ENCODE results near the gene DOCK9.

DNA sequence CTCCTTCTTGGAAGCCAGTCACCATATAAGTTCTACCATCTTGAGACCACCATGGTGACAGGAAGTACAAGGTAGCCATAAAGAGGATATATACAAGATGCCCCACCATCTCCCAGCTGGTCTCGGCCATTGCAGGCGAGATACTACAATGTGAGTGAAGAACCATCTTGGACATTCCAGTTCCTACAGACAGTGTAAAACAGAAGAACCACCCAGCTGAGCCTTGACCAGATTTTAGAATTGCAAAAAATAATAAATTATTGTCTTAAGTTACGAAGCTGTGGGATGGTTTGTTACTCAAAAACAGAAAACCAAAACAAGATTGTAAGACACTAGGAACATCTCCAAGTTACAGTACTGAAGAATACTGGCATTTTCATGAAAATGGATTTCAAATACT lies 43.6 kb downstream of the DOCK9 start:
- TF ChIP-seq, protein P1, sequence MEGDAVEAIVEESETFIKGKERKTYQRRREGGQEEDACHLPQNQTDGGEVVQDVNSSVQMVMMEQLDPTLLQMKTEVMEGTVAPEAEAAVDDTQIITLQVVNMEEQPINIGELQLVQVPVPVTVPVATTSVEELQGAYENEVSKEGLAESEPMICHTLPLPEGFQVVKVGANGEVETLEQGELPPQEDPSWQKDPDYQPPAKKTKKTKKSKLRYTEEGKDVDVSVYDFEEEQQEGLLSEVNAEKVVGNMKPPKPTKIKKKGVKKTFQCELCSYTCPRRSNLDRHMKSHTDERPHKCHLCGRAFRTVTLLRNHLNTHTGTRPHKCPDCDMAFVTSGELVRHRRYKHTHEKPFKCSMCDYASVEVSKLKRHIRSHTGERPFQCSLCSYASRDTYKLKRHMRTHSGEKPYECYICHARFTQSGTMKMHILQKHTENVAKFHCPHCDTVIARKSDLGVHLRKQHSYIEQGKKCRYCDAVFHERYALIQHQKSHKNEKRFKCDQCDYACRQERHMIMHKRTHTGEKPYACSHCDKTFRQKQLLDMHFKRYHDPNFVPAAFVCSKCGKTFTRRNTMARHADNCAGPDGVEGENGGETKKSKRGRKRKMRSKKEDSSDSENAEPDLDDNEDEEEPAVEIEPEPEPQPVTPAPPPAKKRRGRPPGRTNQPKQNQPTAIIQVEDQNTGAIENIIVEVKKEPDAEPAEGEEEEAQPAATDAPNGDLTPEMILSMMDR (IDR thresholded peaks at IDR 0.05), result no peak
- TF ChIP-seq POLR2A (IDR thresholded peaks at IDR 0.05) (no peak), POLR2AphosphoS5 (IDR thresholded peaks at IDR 0.05) (no peak), EP300 (IDR thresholded peaks at IDR 0.05) (no peak)

Measured in upper lobe of left lung (tissue), 4 donors.